OCI-LY1 (cell line): Measurements from ENCODE around the gene TDRKH.
"Not testable (repeated sequence)": the region's sequence is repeated elsewhere in the genome, so short reads cannot be mapped to it uniquely, and the experiment has no call there.

Experiments
- H2AFZ ChIP-seq: fragments of 200-600 bp; sonication (generic), shearing (Covaris generic); 2 replicates; pipeline ENCODE4 v1.6.0; 2014; ENCODE audit warnings: antibody characterized with exemption, mild to moderate bottlenecking, low read length
- H3F3A ChIP-seq: fragments of 200-600 bp; sonication (generic), shearing (Covaris generic); 2 replicates; pipeline ENCODE4 v1.6.0; 2014; ENCODE audit warnings: mild to moderate bottlenecking, antibody characterized with exemption, low read length, moderate library complexity; ENCODE audit not compliant: insufficient read depth
- H3K27ac ChIP-seq: fragments of 200-600 bp; sonication (generic); 2 replicates; pipeline ENCODE4 v1.5.1; 2014; ENCODE audit warnings: low read length, mixed run types, mild to moderate bottlenecking, low read depth; ENCODE audit not compliant: poor library complexity, severe bottlenecking
- H3K27me3 ChIP-seq: fragments of 200-600 bp; sonication (generic); 2 replicates; pipeline ENCODE4 v1.6.0; 2014; ENCODE audit warnings: antibody characterized with exemption, mild to moderate bottlenecking, low read length, moderate library complexity; ENCODE audit not compliant: insufficient read depth
- H3K36me3 ChIP-seq: fragments of 200-600 bp; sonication (generic); 2 replicates; pipeline ENCODE4 v1.6.1; 2014; ENCODE audit warnings: mild to moderate bottlenecking, antibody characterized with exemption, low read length, moderate library complexity, mixed read lengths; ENCODE audit not compliant: insufficient read depth
- H3K4me1 ChIP-seq: fragments of 200-600 bp; sonication (generic); 2 replicates; pipeline ENCODE4 v1.5.1; 2014; ENCODE audit warnings: mild to moderate bottlenecking, low read length, moderate library complexity; ENCODE audit not compliant: insufficient read depth, severe bottlenecking
- H3K4me2 ChIP-seq: fragments of 200-600 bp; sonication (generic), shearing (Covaris generic); 2 replicates; pipeline ENCODE4 v1.6.1; 2014; ENCODE audit warnings: low read length
- H3K4me3 ChIP-seq: fragments of 200-600 bp; sonication (generic); 2 replicates; pipeline ENCODE4 v1.5.1; 2014; ENCODE audit warnings: low read length, low read depth, mild to moderate bottlenecking, mixed read lengths; ENCODE audit not compliant: poor library complexity, severe bottlenecking
- H3K79me2 ChIP-seq: fragments of 200-600 bp; shearing (Covaris generic); 2 replicates; pipeline ENCODE4 v1.6.1; 2016; ENCODE audit warnings: mixed run types, low read length, mixed read lengths; ENCODE audit not compliant: insufficient read depth
- H3K9ac ChIP-seq: fragments of 200-600 bp; sonication (generic), shearing (Covaris generic); 2 replicates; pipeline ENCODE4 v1.6.1; 2014; ENCODE audit warnings: mild to moderate bottlenecking, low read length, mixed read lengths
- H3K9me2 ChIP-seq: fragments of 200-600 bp; sonication (generic), shearing (Covaris generic); 2 replicates; pipeline ENCODE4 v1.6.1; 2014; ENCODE audit warnings: low read depth, mild to moderate bottlenecking, low read length, mixed read lengths
- H3K9me3 ChIP-seq: fragments of 200-600 bp; shearing (Covaris generic); 2 replicates; pipeline ENCODE4 v1.6.1; 2014; ENCODE audit warnings: low read length, mixed read lengths
- H4K20me1 ChIP-seq: fragments of 200-600 bp; sonication (generic), shearing (Covaris generic); 2 replicates; pipeline ENCODE4 v1.6.0; 2016; ENCODE audit warnings: mild to moderate bottlenecking, low read length; ENCODE audit not compliant: insufficient read depth
- CTCF ChIP-seq: fragments of 200-600 bp; sonication (generic), shearing (Covaris generic); IDR thresholded peaks from 2 replicates; pipeline ENCODE4 v1.5.1; 2017; ENCODE audit warnings: mild to moderate bottlenecking, antibody characterized with exemption, low read length, moderate library complexity, mixed read lengths
- EZH2 ChIP-seq: fragments of 200-600 bp; sonication (generic), shearing (Covaris generic); IDR thresholded peaks from 2 replicates; pipeline ENCODE4 v1.8.0; 2017; ENCODE audit warnings: borderline replicate concordance, mixed run types, mild to moderate bottlenecking, antibody characterized with exemption, low read length, moderate library complexity, mixed read lengths

The TDRKH gene

GRCh38 chr1:151787689-151788088 lies 2.6 kb downstream of the TDRKH start:
- Histone ChIP-seq H3K27me3 (no peaks in the 10 kb centered on the region), H3K79me2 (no peaks in the 10 kb centered on the region), H3F3A (no peaks in the 10 kb centered on the region), H3K9ac (no peak overlapping the region), H3K4me2 (no peak overlapping the region), H4K20me1 (no peaks in the 10 kb centered on the region), H3K9me3 (no peaks in the 10 kb centered on the region), H2AFZ (no peak overlapping the region), H3K4me3 (no peak overlapping the region), H3K4me1 (peaks cover 23% of the 10 kb centered on the region), H3K36me3 (no peaks in the 10 kb centered on the region), H3K27ac (no peak overlapping the region), H3K9me2 (no peaks in the 10 kb centered on the region)
- TF ChIP-seq EZH2 (no peak), CTCF (no peak)

GRCh38 chr1:151783796-151784195 lies 6.5 kb downstream of the TDRKH start:
- H3K4me1 ChIP-seq: no peaks in the 10 kb centered on the region
- H3F3A ChIP-seq: no peaks in the 10 kb centered on the region
- no peaks in the 10 kb centered on the region for H3K9me2 ChIP-seq
- no peak overlapping the region for H3K27ac ChIP-seq
- no peaks in the 10 kb centered on the region for H4K20me1 ChIP-seq
- H3K36me3 ChIP-seq: no peaks in the 10 kb centered on the region
- H3K9me3 ChIP-seq: no peaks in the 10 kb centered on the region
- no peaks in the 10 kb centered on the region for H3K79me2 ChIP-seq
- H3K4me3 ChIP-seq: no peak overlapping the region
- H2AFZ ChIP-seq: no peak overlapping the region
- H3K4me2 ChIP-seq: no peak overlapping the region
- no peaks in the 10 kb centered on the region for H3K27me3 ChIP-seq
- TF ChIP-seq EZH2: no peak
- no peak for TF ChIP-seq CTCF
- no peak overlapping the region for H3K9ac ChIP-seq

- H3K27ac ChIP-seq: no peak overlapping the region
These were observed 7.6 kb downstream of the TDRKH start for GRCh38 chr1:151782741-151783140.

GRCh38 chr1:151782026-151782425 lies 8.3 kb downstream of the TDRKH start:
- H2AFZ ChIP-seq, H3K9me2 ChIP-seq: not testable (repeated sequence)

More at GRCh38 chr1:151782741-151783140, 7.6 kb downstream of the TDRKH start:
- no peaks in the 10 kb centered on the region for H4K20me1 ChIP-seq
- no peaks in the 10 kb centered on the region for H3K79me2 ChIP-seq
- H3K9me3 ChIP-seq: no peaks in the 10 kb centered on the region
- no peaks in the 10 kb centered on the region for H3K4me1 ChIP-seq
- no peaks in the 10 kb centered on the region for H3K27me3 ChIP-seq
- TF ChIP-seq EZH2 (no peak), CTCF (no peak)
- no peak overlapping the region for H3K4me2 ChIP-seq
- no peak overlapping the region for H3K4me3 ChIP-seq
- no peak overlapping the region for H3K9ac ChIP-seq
- no peaks in the 10 kb centered on the region for H3F3A ChIP-seq
- H3K36me3 ChIP-seq: no peaks in the 10 kb centered on the region
- H3K9me2 ChIP-seq: no peaks in the 10 kb centered on the region
- no peak overlapping the region for H2AFZ ChIP-seq

GRCh38 chr1:151780736-151781135 lies 9.6 kb downstream of the TDRKH start:
- H4K20me1 ChIP-seq, H3K4me2 ChIP-seq, H3K36me3 ChIP-seq, H3K27ac ChIP-seq, H3F3A ChIP-seq, H3K9me2 ChIP-seq, H2AFZ ChIP-seq, H3K9me3 ChIP-seq, H3K9ac ChIP-seq, H3K79me2 ChIP-seq, H3K27me3 ChIP-seq, H3K4me1 ChIP-seq, H3K4me3 ChIP-seq: not testable (repeated sequence)

More at GRCh38 chr1:151782026-151782425, 8.3 kb downstream of the TDRKH start:
- not testable (repeated sequence) for H3K4me3 ChIP-seq, H3K36me3 ChIP-seq, H4K20me1 ChIP-seq, H3K9ac ChIP-seq, H3F3A ChIP-seq, H3K27me3 ChIP-seq, H3K4me2 ChIP-seq, H3K79me2 ChIP-seq, H3K9me3 ChIP-seq, H3K4me1 ChIP-seq, H3K27ac ChIP-seq
